ENCODE results near the gene MAGEB17. TPM values are rescaled to one million over a fixed set of nuclear protein-coding genes. Genes with fewer than 3 reads are reported as not detected.

The MAGEB17 gene
- total and polyA plus RNA-seq, 2 of the 8 experiments (the other 6 are each of a cell fraction or from before 2014, with no cell fraction given) = 0.48 to 1.1 TPM

DNA sequence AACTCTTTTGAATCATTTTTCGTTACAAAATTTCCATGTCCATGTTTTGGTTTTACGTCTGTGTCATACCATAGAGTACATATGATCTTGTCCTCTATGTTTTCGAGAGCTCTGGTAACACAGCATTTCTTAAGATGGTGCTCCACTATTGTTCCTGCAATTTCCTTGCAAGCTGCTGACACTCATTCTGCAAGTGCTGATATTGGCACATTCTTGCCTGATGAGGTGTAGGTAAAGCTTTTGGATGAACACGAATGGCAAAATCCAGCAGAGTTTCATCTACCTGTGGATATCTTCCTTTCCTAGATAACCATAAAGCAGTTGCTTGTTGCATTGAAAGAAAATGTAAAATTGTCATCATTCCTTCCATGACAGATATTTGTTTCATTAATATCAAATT, 41.3 kb downstream of the MAGEB17 start:
- H3K4me1 ChIP-seq (replicated peaks in 1 of 4; ENCODE audit: control insufficient read depth in 3 of 4, insufficient read depth in 4 of 4, low read length in 3 of 4) = peaks cover 0 to 13% (median 0%) of the 10 kb centered on the region in 4 experiments; a peak in 2 of 7 replicates
- no peak overlapping the region for H3K9ac ChIP-seq (replicated peaks in 1 of 4; ENCODE audit: extremely low read depth in 1 of 4, low read depth in 3 of 4, low read length in 3 of 4)
- no peak overlapping the region for H2BK5ac ChIP-seq (ENCODE audit: low read depth, low read length)
- no peak overlapping the region for H3K23ac ChIP-seq (ENCODE audit: insufficient read length)
- no peak overlapping the region for H3K4ac ChIP-seq (replicated peaks; ENCODE audit: insufficient read length, low read depth, low read length)
- no peak overlapping the region for H3K56ac ChIP-seq (replicated peaks; ENCODE audit: insufficient read length, low read depth, low read length)
- H2AFZ ChIP-seq (ENCODE audit: low read length) = no peak overlapping the region
- no peak overlapping the region for H2BK15ac ChIP-seq (ENCODE audit: low read length)
- H2BK12ac ChIP-seq (ENCODE audit: low read depth, low read length) = no peak overlapping the region
- TF ChIP-seq SUZ12 (IDR thresholded peaks at IDR 0.05; ENCODE audit: low read length) (no peak), SIN3A (conservative IDR thresholded peaks at IDR 0.05 in 1 of 2, IDR thresholded peaks at IDR 0.05 in 1 of 2; ENCODE audit: low read depth in 1 of 2, low read length in 2 of 2) (no peak), CTBP2 (IDR thresholded peaks at IDR 0.05; ENCODE audit: borderline replicate concordance, insufficient read depth, insufficient read length, low read length) (no peak), RNF2 (IDR thresholded peaks at IDR 0.05; ENCODE audit: borderline replicate concordance, low read depth, low read length, missing control alignments, poor library complexity, severe bottlenecking) (no peak), NANOG (IDR thresholded peaks at IDR 0.05; ENCODE audit: insufficient read depth, low read depth, low read length, poor library complexity, severe bottlenecking) (no peak)
- TF ChIP-seq, protein P1, sequence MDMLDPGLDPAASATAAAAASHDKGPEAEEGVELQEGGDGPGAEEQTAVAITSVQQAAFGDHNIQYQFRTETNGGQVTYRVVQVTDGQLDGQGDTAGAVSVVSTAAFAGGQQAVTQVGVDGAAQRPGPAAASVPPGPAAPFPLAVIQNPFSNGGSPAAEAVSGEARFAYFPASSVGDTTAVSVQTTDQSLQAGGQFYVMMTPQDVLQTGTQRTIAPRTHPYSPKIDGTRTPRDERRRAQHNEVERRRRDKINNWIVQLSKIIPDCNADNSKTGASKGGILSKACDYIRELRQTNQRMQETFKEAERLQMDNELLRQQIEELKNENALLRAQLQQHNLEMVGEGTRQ (IDR thresholded peaks at IDR 0.05; ENCODE audit: low read length) = no peak
- H4K20me1 ChIP-seq (replicated peaks in 1 of 2; ENCODE audit: control insufficient read depth in 1 of 2, insufficient read depth in 2 of 2, low read length in 2 of 2) = no peaks in the 10 kb centered on the region
- H3K27me3 ChIP-seq (replicated peaks in 1 of 4; ENCODE audit: control insufficient read depth in 3 of 4, extremely low read depth in 1 of 4, insufficient read depth in 3 of 4, low read length in 3 of 4) = no peaks in the 10 kb centered on the region
- H3K23me2 ChIP-seq (ENCODE audit: low read depth, low read length) = no peaks in the 10 kb centered on the region
- CTCF ChIA-PET (ENCODE audit: partially characterized antibody) = interaction anchor here (1.1 to 1.7 kb wide), 5 partner anchors 9 to 359 kb away, joined by 3 to 9 read pairs (median 3); no protein-coding TSS in a partner anchor
- H3K36me3 ChIP-seq (ENCODE audit: control insufficient read depth in 2 of 4, insufficient read depth in 4 of 4, low read length in 3 of 4) = no peaks in the 10 kb centered on the region
- no peak overlapping the region for H4K91ac ChIP-seq (replicated peaks; ENCODE audit: insufficient read length, low read length)
- no peaks in the 10 kb centered on the region for H3K79me2 ChIP-seq (ENCODE audit: control insufficient read depth in 1 of 2, insufficient read depth in 2 of 2, low read length in 2 of 2)
- H3K14ac ChIP-seq (ENCODE audit: insufficient read length) = no peak overlapping the region
- H3K79me1 ChIP-seq (ENCODE audit: low read depth, low read length) = no peaks in the 10 kb centered on the region
- POLR2A ChIA-PET (ENCODE audit: partially characterized antibody) = no interaction called here
- H2BK120ac ChIP-seq (replicated peaks; ENCODE audit: low read depth, low read length) = peak overlapping the region; percentile 72
- H4K5ac ChIP-seq (ENCODE audit: insufficient read length, low read depth, low read length) = no peak overlapping the region
- H4K8ac ChIP-seq (ENCODE audit: extremely low read depth, insufficient read depth, low read length) = no peak overlapping the region
- DNase-seq (ENCODE audit: low read depth in 1 of 2, low spot score in 2 of 2) = no peak
- no peak overlapping the region for H3K27ac ChIP-seq (ENCODE audit: low read depth, low read length)
- H3K4me3 ChIP-seq (ENCODE audit: extremely low read depth in 1 of 4, insufficient read depth in 2 of 4, low read depth in 3 of 4, low read length in 4 of 4) = no peak overlapping the region
- H2AK5ac ChIP-seq (ENCODE audit: low read depth, low read length) = no peak overlapping the region
- FAIRE-seq = no peak
- H3K4me2 ChIP-seq (ENCODE audit: insufficient read depth in 1 of 2, low read depth in 2 of 2, low read length in 2 of 2) = no peak overlapping the region
- H3K18ac ChIP-seq (ENCODE audit: extremely low read depth, low read length) = no peak overlapping the region
- peak overlapping the region; percentile 93 for H2BK20ac ChIP-seq (ENCODE audit: low read length)
- 75% methylated on average over 4 of the region's 4 CpGs; no CpG with 5 or more reads in 1 of the 2 experiments for WGBS, 2 experiments (ENCODE audit: extremely low coverage in 1 of 2, insufficient coverage in 1 of 2, insufficient read length in 1 of 2, insufficient replicate concordance in 2 of 2, low coverage in 1 of 2, low lambda C conversion rate in 2 of 2, missing lambda C conversion rate in 1 of 2)
- H3K9me3 ChIP-seq (ENCODE audit: insufficient read depth in 2 of 2, low read depth in 1 of 2, low read length in 1 of 2) = no peaks in the 10 kb centered on the region
